ENCODE measurements around the gene FUS. TPM values are rescaled to one million over a fixed set of nuclear protein-coding genes. Genes with fewer than 3 reads are reported as not detected.

FUS gene
- total and polyA plus RNA-seq, 9 of the 15 experiments (the other 6 are each of a cell fraction or from before 2014, with no cell fraction given), result 43.9 to 575 (median 87.2) TPM

DNA sequence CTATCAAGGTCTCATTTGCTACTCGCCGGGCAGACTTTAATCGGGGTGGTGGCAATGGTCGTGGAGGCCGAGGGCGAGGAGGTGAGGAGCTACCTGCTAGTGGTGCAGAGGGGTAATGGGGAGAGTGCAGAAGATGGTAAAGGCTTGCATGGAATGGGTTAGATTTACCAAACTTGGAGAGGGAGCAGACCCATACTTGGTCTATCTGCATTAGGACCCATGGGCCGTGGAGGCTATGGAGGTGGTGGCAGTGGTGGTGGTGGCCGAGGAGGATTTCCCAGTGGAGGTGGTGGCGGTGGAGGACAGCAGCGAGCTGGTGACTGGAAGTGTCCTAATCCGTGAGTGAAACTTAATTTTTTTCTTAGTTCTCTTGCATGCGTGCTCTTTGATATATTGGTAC, 10.1 kb downstream of the FUS start (continued):
- TF ChIP-seq SAP30 (IDR thresholded peaks at IDR 0.05; ENCODE audit: borderline replicate concordance, insufficient read depth, low read depth, low read length, poor library complexity, severe bottlenecking) (no peak), ZNF12 (CRISPR knock-in tag; IDR thresholded peaks at IDR 0.05) (no peak), ZNF583 (CRISPR knock-in tag; IDR thresholded peaks at IDR 0.05) (no peak), SRSF1 (IDR thresholded peaks at IDR 0.05; ENCODE audit: low read depth, low read length) (no peak), MYBL2 (IDR thresholded peaks at IDR 0.05; ENCODE audit: low read depth) (no peak), MYBL2 (CRISPR knock-in tag; IDR thresholded peaks at IDR 0.05; ENCODE audit: borderline replicate concordance) (no peak), POLR2H (tag; IDR thresholded peaks at IDR 0.05; ENCODE audit: low read depth) (no peak), ZNF717 (CRISPR knock-in tag; IDR thresholded peaks at IDR 0.05) (no peak), MED1 (CRISPR knock-in tag; IDR thresholded peaks at IDR 0.05; ENCODE audit: borderline replicate concordance) (no peak), POLR3G (IDR thresholded peaks at IDR 0.05; ENCODE audit: extremely low read depth, insufficient read length, insufficient replicate concordance) (no peak), CHD4 (IDR thresholded peaks at IDR 0.05; ENCODE audit: insufficient read depth, insufficient replicate concordance, low read depth, low read length, poor library complexity, severe bottlenecking) (no peak), CREB1 (IDR thresholded peaks at IDR 0.05) (no peak), CREB1 (CRISPR knock-in tag; IDR thresholded peaks at IDR 0.05) (no peak), ESRRA (IDR thresholded peaks at IDR 0.05; ENCODE audit: borderline replicate concordance, low read depth) (no peak), CBX2 (IDR thresholded peaks at IDR 0.05; ENCODE audit: insufficient read depth, low read length, poor library complexity, severe bottlenecking) (no peak), ZC3H4 (CRISPR knock-in tag; IDR thresholded peaks at IDR 0.05; ENCODE audit: borderline replicate concordance) (no peak), NFXL1 (CRISPR knock-in tag; IDR thresholded peaks at IDR 0.05) (no peak), SUPT5H (IDR thresholded peaks at IDR 0.05) (peak; percentile 71), MYC (IDR thresholded peaks at IDR 0.05; ENCODE audit: low read depth, low read length) (no peak), MYC (CRISPR knock-in tag; IDR thresholded peaks at IDR 0.05; ENCODE audit: borderline replicate concordance, low read depth) (no peak), TRIM28 (IDR thresholded peaks at IDR 0.05) (no peak), ZC3H8 (IDR thresholded peaks at IDR 0.05) (no peak), RHOXF2B (CRISPR knock-in tag; conservative IDR thresholded peaks at IDR 0.05) (no peak), EGR1 (conservative IDR thresholded peaks at IDR 0.05) (no peak), PPARD (CRISPR knock-in tag; IDR thresholded peaks at IDR 0.05) (no peak), GABPB1 (CRISPR knock-in tag; IDR thresholded peaks at IDR 0.05) (no peak)
- TF ChIP-seq, protein P1, sequence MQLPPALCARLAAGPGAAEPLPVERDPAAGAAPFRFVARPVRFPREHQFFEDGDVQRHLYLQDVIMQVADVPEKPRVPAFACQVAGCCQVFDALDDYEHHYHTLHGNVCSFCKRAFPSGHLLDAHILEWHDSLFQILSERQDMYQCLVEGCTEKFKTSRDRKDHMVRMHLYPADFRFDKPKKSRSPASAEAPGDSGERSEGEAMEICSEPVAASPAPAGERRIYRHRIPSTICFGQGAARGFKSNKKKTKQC (CRISPR knock-in tag; IDR thresholded peaks at IDR 0.05), result no peak
- TF ChIP-seq, protein P2, sequence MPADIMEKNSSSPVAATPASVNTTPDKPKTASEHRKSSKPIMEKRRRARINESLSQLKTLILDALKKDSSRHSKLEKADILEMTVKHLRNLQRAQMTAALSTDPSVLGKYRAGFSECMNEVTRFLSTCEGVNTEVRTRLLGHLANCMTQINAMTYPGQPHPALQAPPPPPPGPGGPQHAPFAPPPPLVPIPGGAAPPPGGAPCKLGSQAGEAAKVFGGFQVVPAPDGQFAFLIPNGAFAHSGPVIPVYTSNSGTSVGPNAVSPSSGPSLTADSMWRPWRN (IDR thresholded peaks at IDR 0.05; ENCODE audit: low read depth), result no peak
- TF ChIP-seq, protein P3, sequence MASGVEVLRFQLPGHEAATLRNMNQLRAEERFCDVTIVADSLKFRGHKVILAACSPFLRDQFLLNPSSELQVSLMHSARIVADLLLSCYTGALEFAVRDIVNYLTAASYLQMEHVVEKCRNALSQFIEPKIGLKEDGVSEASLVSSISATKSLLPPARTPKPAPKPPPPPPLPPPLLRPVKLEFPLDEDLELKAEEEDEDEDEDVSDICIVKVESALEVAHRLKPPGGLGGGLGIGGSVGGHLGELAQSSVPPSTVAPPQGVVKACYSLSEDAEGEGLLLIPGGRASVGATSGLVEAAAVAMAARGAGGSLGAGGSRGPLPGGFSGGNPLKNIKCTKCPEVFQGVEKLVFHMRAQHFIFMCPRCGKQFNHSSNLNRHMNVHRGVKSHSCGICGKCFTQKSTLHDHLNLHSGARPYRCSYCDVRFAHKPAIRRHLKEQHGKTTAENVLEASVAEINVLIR (CRISPR knock-in tag; IDR thresholded peaks at IDR 0.05), result no peak
- TF ChIP-seq, protein P4, sequence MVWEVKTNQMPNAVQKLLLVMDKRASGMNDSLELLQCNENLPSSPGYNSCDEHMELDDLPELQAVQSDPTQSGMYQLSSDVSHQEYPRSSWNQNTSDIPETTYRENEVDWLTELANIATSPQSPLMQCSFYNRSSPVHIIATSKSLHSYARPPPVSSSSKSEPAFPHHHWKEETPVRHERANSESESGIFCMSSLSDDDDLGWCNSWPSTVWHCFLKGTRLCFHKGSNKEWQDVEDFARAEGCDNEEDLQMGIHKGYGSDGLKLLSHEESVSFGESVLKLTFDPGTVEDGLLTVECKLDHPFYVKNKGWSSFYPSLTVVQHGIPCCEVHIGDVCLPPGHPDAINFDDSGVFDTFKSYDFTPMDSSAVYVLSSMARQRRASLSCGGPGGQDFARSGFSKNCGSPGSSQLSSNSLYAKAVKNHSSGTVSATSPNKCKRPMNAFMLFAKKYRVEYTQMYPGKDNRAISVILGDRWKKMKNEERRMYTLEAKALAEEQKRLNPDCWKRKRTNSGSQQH (CRISPR knock-in tag; IDR thresholded peaks at IDR 0.05), result peak; percentile 68; the same call in 1 of the 2 replicates
